Measurements from ENCODE around the gene CA14. TPM values are rescaled to one million over a fixed set of nuclear protein-coding genes. Genes with fewer than 3 reads are reported as not detected.
A peak's percentile ranks its signal among the peaks of the same experiment; 100 is the strongest.

The CA14 gene
- total RNA-seq, 4 donors from 2014 or later: 0.54 to 1.5 (median 0.78) TPM

DNA sequence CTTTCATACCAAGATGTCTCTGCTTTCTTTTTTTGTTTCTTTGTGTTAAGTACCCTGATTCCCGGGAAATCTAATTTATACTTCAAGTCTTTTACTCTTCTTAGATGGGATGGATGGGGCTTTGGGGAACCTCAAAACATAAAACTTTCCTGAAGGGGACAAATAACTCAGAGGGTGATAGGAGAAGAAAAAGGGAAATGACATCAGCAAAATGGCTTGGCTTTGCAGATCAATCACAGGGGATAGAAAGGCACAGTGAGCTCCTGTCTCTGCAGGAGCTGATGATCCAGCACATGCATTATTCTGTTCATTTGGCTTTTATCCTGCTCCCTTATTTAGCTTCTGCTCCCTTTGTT, 1.4 kb upstream of the CA14 start:
- ATAC-seq: peak; percentile 11
- H3K27me3 ChIP-seq: no peaks in the 10 kb centered on the region
- H3K4me3 ChIP-seq: no peak overlapping the region
- H3K36me3 ChIP-seq: no peaks in the 10 kb centered on the region
- H3K4me1 ChIP-seq: peaks cover 0 to 51% (median 14%) of the 10 kb centered on the region in 3 donors
- H3K9me3 ChIP-seq: no peaks in the 10 kb centered on the region
- no peak for TF ChIP-seq POLR2AphosphoS5 (IDR thresholded peaks at IDR 0.05)
- no peak for TF ChIP-seq POLR2A (IDR thresholded peaks at IDR 0.05)
- TF ChIP-seq, protein P1, sequence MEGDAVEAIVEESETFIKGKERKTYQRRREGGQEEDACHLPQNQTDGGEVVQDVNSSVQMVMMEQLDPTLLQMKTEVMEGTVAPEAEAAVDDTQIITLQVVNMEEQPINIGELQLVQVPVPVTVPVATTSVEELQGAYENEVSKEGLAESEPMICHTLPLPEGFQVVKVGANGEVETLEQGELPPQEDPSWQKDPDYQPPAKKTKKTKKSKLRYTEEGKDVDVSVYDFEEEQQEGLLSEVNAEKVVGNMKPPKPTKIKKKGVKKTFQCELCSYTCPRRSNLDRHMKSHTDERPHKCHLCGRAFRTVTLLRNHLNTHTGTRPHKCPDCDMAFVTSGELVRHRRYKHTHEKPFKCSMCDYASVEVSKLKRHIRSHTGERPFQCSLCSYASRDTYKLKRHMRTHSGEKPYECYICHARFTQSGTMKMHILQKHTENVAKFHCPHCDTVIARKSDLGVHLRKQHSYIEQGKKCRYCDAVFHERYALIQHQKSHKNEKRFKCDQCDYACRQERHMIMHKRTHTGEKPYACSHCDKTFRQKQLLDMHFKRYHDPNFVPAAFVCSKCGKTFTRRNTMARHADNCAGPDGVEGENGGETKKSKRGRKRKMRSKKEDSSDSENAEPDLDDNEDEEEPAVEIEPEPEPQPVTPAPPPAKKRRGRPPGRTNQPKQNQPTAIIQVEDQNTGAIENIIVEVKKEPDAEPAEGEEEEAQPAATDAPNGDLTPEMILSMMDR (IDR thresholded peaks at IDR 0.05): no peak
- TF ChIP-seq EP300 (IDR thresholded peaks at IDR 0.05): no peak
- WGBS, 2 donors (ENCODE audit: low coverage in 1 of 2): 0% methylated on average over 1 of the region's 1 CpG
- H3K27ac ChIP-seq: peak overlapping the region; percentile 81 to 90 (median 83)

DNA sequence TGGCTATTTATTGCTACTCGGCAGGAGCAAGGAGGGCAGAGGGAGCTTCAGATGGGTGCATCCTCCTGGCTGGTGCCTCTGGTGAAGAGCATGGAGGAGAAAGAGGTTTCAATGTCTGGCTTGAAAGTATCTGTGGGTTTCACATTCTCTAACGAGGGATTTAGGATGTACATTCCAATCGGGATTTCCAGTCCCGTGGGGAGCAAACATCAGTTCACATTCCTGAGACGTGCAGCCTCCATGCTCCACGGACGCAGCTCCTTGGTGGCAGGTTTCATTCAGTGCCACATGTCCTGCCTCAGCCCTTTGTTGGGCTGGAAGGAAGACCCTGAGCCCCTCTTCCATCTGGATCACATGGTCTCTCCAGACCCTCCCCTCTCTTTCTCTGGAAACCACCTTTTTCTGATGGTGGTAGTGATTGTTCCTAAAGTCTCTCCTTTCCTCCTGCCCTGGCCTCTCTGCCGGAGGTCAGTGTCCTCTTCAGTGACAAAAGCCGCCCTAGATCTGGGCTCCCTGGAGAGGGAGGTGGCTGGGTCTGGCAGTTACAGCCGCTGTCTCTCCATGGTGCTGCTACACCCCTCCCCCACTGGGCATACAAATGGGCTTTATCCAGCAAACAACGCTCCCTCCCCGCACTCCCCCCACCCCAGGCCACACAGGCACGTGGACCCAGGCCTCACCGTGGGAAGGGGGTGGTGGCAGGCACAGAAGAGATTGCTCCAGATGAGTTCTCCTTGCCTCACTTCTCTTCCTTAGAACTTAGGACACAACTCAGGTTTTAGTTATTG, 826 bp upstream of the CA14 start:
- WGBS, 2 donors (ENCODE audit: low coverage in 1 of 2): 12 to 17% methylated on average over 5 of the region's 14 CpGs
- Histone ChIP-seq H3K4me3 (no peak overlapping the region), H3K27me3 (no peaks in the 10 kb centered on the region), H3K4me1 (peaks cover 0 to 51% (median 14%) of the 10 kb centered on the region in 3 donors), H3K9me3 (no peaks in the 10 kb centered on the region), H3K27ac (peak overlapping the region; percentile 81 to 90 (median 83)), H3K36me3 (no peaks in the 10 kb centered on the region)
- ATAC-seq: no peak
- TF ChIP-seq EP300 (IDR thresholded peaks at IDR 0.05) (no peak), POLR2AphosphoS5 (IDR thresholded peaks at IDR 0.05) (no peak), POLR2A (IDR thresholded peaks at IDR 0.05) (no peak)
- TF ChIP-seq, protein P1 (IDR thresholded peaks at IDR 0.05): no peak

DNA sequence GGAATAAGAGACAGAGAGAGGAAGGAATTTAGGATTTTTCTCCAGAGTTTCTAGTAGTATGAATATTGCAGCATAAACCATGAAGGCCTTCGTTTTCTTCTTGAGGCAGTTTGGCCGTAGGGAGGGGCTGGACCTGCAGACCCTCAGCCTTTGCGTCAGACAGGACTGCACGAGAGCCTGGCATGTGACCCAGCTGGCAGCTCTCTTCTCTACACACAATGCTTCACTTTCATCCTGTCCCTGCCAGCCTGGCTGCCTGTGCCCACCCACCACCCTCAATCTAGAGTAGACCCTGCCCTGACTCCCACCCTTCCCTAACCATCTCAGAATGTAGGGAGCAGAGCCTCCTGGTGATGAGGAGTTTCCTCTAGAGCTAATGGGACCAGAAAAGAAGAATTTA, 1.6 kb downstream of the CA14 start:
- Histone ChIP-seq H3K27ac (peak overlapping the region in 3 of 4 donors; percentile 21 to 82 (median 81)), H3K4me3 (no peak overlapping the region), H3K36me3 (peaks cover 0 to 3% of the 10 kb centered on the region in 2 donors), H3K4me1 (peaks cover 0 to 51% (median 14%) of the 10 kb centered on the region in 3 donors), H3K9me3 (no peaks in the 10 kb centered on the region), H3K27me3 (no peaks in the 10 kb centered on the region)
- TF ChIP-seq EP300 (IDR thresholded peaks at IDR 0.05) (no peak), POLR2AphosphoS5 (IDR thresholded peaks at IDR 0.05) (no peak)
- ATAC-seq: no peak
- 63% methylated on average over 4 of the region's 4 CpGs; no CpG with 5 or more reads in 1 of the 2 donors for WGBS, 2 donors (ENCODE audit: low coverage in 1 of 2)

DNA sequence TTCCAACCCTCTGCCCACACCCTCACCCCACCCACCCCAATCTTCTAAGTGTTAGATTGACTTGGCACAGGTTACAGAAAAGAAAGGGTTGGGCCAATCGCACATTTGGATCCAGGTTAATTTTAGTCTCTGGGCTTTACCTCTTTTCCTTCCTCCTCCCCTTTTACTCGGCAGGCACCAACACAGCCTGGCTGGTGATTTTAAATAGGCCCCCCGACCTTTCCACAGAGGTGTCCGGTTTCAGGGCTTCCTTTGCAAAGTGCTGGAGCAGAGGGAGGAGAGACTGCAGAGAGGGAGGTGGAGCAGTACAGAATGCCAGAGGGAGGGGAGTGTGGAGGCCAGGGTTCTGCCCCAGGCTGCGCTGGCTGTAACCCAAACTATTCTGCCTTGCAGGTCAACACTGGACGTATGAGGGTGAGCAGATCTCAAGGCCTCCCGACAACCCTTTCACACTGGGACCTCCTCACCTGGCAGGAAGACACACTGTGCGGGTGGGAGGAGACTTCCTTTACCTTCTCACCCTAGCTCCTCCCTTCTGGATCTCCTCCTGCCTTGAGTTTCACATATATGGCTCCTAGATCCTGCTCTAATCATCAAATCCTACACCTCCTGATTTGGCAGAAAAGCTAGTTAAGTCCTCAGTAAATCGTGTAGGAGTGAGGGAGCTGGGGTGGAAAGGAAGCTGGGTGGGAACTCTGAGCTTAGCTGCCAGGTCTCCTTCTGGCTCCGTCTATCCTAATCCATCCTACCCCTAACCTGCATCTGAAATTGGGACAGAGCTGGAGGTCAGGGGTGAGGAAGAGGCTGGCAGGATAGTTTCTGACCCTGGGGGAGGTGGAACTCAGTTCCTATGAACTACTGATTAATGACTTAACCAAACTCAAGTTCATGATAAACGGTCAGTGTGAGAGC, 2.4 kb downstream of the CA14 start:
- Histone ChIP-seq H3K4me3 (no peak overlapping the region), H3K27ac (peak overlapping the region in 3 of 4 donors; percentile 21 to 82 (median 81))
- TF ChIP-seq EP300 (IDR thresholded peaks at IDR 0.05): no peak
- no peak for TF ChIP-seq POLR2AphosphoS5 (IDR thresholded peaks at IDR 0.05)
- TF ChIP-seq, protein P1 (IDR thresholded peaks at IDR 0.05): no peak
- TF ChIP-seq POLR2A (IDR thresholded peaks at IDR 0.05): no peak

DNA sequence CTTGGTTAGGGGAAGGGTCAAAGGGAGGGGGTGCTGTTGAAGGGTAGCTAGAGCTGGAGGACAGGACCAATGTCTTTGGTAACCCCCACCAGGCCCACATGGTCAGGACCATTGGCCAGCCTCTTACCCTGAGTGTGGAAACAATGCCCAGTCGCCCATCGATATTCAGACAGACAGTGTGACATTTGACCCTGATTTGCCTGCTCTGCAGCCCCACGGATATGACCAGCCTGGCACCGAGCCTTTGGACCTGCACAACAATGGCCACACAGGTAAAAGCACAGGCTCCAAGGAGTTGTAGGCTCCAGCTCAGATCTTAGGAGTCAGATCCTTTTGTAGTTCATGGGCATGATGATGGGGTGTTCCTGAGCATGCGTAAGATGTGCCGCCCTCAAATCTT, 3.8 kb downstream of the CA14 start:
- Histone ChIP-seq H3K27me3 (no peaks in the 10 kb centered on the region), H3K4me3 (no peak overlapping the region), H3K27ac (no peak overlapping the region), H3K36me3 (peaks cover 0 to 24% of the 10 kb centered on the region in 2 donors), H3K9me3 (no peaks in the 10 kb centered on the region), H3K4me1 (peaks cover 0 to 44% (median 10%) of the 10 kb centered on the region in 3 donors)
- ATAC-seq: no peak
- 92 to 100% methylated on average over 2 of the region's 6 CpGs for WGBS, 2 donors (ENCODE audit: low coverage in 1 of 2)
- no peak for TF ChIP-seq POLR2A (IDR thresholded peaks at IDR 0.05)
- TF ChIP-seq, protein P1 (IDR thresholded peaks at IDR 0.05): no peak
- no peak for TF ChIP-seq POLR2AphosphoS5 (IDR thresholded peaks at IDR 0.05)
- TF ChIP-seq EP300 (IDR thresholded peaks at IDR 0.05): no peak

More for the DNA sequence above, 2.4 kb downstream of the CA14 start:
- Histone ChIP-seq H3K27me3 (no peaks in the 10 kb centered on the region), H3K9me3 (no peaks in the 10 kb centered on the region), H3K36me3 (peaks cover 0 to 11% of the 10 kb centered on the region in 2 donors), H3K4me1 (peaks cover 0 to 51% (median 14%) of the 10 kb centered on the region in 3 donors)
- 16 to 22% methylated on average over 5 of the region's 11 CpGs for WGBS, 2 donors (ENCODE audit: low coverage in 1 of 2)
- peak; percentile 19 for ATAC-seq
